KG1 (cell line): Measurements from ENCODE around the gene SMYD3.

Experiments used
- DNase-seq: peaks from one replicate; lab custom pipeline; 2025; lab: John Stamatoyannopoulos, UW

The SMYD3 gene

DNA sequence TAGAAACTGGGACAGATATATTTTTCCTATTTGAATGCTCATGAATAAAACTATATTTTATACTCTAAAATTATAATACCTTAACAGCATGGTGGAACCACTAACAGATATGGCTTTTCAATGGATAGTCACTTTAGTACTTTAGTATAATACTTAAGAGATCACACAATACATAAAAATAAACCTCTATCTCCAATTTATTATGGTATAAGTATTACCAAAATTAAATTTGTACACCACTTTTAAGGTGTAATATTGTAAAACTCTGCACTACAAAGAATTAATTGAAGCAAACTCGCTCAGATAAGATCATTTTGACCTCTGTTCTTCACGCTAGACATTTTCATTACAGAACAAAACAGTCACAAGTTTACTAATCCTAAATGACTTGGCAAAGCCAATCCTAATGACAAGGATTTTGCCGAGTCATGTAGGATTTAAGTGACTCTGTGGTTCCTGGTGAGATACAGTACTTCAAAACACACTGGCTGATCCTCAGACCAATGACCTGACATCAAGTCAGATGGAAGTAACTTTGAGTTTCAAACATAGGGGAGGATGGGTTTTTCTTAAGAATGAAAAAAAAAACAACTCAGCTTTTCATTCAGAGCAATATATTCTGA lies 200.6 kb downstream of the SMYD3 start:
- DNase-seq: no peak

DNA sequence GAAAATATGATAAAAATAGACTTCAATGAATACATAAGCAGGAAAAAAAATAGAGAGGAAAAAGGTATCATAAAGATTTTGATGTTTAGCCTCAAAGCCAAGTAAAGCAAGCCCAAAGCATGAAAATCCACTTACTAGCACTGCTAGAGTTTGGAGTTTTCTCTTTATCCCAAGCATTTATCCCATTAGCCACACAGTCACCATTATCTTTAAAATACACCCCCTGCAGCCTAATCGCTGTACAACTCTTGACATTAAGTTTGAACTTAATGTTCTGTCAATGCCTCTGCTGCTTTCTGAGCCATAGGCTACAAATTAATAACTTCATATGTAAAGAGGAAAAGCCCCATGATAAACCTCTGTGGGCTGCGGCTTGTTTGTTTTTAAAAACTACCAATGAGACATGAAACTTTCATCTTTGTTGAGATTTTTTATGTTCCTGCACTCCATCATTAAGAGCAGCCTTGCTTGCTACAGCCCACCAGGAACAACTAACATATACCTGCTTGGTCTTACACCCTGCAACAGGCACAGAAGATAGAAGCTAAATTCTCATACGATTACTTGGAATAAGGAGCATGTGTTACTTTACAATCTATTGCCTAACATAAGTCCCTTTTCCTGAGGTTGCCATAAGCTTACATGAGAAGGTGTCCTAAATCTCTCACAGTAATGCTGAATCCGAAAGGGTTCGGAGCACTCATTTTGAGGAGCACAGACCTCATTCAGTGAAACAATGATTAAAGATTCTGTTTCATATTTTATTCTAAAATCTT lies 202.4 kb downstream of the SMYD3 start:
- DNase-seq: no peak

DNA sequence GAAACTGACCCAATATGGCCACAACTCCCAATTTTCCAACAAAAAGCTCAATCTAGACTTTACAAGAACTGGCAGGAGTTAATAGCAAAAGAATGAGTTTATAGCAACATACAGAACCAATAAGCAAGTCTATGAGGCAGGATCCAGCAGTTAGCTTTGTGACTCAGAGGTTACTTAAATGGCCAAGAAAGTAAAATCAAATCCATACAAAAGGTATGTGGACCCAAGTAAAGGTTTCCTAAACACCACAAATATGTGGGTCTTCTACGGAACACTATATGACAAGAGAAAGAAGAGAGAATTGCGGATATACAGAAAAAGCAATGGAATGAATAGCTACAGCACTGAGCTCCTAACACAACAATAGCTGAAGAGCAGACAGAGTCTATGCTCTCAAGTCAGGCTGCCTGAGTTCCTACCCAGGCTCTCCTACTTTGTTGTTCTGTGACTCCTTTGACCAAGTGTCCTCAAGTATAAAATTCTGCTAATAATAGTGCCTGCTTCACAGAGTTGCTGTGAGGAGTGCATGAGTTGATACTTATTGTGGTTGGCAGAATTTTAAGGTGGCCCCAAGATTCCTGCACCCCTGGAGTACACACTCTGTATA lies 204.3 kb downstream of the SMYD3 start:
- DNase-seq: no peak

DNA sequence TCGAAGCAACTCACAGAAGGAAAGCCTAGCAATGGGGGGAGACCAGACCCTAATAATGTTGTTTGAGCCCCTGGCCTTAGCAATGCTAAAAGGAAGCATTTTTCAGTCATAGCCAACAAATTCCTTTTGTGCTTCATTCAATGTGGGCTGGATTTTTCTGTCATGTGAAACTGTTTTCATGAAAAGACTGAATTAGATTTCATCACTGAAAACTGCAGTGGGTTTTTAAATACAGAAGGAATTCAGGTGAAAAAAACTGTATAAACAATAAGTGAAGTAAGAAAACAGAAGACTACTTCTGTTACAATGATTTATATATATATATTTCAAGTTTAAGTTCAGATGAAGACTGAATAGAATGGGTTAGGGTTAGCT lies 204.8 kb downstream of the SMYD3 start:
- no peak for DNase-seq

DNA sequence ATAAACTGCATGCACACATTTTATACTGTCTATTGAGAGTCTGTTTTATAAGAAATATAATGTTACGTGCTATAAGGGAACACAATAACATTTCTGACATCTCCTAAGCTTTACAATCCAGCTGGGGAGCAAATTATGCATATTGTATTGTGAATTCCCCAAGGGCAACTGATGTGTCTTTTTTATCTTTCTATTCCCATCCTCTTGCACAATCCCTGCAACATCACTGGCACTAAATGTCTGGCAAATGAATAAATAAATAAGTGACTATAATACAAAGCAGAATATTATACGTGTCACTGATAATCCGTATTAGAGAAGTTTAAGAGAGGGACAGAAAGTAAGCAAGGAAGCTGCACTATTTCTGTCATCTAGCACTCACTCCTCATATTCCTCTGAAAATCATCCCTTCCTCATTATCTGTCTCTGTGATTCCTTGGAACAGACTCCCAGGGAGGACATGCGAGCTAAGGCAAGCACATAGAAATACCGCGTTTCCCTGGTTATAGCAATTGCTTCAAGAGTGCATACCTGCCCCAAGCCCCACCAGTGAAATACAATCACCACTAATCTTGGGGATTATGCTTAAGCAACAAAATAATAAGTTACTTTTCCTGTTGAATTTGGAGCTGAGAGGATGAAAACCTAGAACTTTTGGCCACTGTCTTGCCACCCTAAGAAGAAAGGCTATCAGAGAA lies 205.4 kb downstream of the SMYD3 start:
- DNase-seq: no peak

DNA sequence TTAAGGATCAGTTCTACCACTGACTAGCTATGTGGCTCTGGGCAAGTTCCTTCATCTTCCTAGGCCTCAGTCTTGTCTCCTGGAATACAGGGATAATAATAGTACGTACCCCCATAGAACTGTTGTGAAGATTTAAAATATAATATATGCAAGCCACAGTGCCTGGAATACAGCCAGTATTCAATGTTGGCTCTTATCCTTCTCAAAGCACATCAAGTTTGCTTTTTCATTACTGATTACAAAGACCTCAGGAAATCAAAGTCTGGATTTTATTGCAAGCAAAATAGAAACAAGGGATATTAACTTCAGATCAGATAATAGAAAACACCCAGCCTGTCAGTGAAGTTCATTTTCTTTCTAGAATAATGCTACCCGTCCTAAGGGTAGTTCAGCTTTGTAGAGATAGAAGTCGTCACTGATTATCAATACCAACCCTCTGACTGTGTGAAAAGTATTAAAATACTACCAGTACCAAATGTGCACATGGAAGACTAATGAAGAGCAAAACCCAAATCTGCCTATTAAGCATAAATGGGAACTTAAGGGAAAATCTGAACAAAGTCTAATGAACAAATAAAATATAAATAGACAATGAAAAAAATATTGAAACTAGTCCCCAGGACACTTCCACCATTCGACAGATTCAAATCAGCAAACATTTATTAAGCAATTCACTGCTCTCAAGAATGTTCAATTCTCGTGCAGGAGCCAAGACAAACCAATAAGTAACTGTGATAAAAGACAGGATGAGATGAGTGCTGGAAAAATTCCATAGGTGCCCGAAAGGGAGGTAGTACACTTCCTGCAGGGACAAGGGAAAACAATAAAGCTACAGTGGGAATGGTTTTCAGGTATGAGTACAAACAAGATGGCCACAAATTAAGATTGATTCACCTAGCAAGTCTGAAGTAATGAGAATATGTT lies 206.2 kb downstream of the SMYD3 start:
- DNase-seq: no peak

DNA sequence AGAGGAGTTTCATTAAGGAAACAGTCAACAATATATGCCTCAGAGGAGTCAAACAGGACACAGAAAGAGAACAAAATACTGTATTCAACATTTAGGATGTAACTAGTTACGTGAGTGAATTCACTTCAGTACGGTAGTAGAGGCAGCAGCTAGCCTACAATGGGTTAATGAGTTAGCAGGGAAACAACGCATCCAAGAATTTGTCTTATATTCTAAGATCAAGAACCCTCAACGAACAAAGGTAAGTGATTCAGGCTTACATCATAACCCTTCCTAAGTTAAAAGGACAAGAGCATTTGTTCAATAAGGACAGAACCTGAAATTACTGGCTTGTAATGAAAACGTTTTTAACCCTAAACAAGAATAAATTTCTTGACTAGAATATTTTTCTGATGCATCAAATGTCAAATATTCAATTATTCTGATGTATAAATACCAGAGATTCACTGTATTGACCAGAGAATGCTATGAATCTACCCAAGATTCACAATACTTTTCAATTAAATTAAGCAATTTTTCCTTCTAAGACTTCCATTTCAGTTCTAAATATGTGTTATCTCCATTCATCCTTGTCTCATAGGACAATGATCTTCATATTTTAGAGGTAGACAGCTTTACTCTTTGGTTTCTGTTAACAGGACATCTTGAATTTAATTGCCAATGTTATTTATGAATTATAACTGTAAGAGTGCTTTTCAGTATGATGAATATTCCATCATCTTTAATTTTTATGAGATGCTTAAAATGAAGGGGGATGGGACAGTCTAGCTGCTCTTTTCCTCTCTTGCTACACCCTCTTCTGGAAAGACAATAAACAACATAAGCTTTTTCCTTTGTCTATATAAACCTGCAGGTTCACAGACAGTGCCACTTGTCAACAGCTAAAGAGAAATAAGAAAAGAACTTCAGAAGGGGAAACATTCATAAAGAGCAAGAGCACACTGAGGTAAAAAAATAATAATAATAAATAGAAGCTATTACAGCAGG lies 209.5 kb downstream of the SMYD3 start:
- DNase-seq: no peak

DNA sequence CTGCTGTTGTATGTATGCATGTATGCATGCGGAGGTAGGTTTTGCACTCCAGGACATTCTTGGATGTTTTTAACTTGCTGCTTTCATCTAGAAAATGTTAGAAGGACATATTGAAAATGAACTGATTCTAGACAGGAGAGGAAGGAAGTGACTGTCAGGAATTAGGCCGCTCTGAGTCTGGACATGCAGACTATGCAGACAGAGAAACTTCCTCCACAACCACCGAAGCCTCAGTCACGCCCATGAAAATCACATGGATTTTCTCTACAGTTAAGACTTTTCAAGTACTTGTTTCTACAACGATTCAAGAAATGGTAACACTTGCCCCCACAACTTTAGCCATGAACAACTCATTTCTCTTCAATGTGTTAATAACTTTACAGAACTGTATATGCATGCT lies 211.1 kb downstream of the SMYD3 start:
- no peak for DNase-seq

DNA sequence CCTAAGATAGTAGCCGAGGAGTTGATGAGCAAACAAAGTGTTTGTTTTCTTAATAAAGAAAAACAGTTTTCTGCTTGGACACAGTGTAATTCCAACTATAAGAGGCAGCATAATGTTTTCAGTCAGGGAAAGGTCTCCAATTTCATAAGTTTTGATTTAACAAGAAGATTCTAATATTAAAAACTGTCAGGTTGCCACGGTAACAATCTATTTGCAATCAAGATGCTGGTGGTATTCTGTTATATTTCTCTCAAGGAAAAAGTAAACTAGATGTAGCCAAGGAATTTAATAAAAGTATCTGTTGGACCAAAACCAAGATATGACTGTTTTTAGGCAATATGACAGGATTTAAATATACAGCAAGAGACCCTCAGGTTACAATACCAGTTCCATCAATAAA lies 211.7 kb downstream of the SMYD3 start:
- no peak for DNase-seq

DNA sequence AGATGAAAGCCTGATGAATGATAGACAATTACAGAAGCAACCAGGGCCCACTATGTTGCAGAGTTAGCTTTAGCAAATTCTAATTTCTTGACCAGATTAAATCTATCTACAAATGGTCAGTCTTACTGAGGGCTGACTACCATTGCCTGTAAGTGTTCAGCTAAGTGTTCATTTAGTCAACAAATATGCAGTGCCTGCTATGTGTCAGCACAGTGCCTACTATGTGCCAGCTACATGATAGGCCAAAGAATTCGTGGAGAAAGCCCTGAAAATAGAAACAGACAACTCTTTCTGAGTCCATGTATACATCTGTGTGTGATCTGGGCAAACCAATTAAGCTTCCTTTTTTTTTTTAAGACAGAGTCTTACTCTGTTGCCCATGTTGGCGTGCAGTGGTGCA lies 212.8 kb downstream of the SMYD3 start:
- DNase-seq: no peak

DNA sequence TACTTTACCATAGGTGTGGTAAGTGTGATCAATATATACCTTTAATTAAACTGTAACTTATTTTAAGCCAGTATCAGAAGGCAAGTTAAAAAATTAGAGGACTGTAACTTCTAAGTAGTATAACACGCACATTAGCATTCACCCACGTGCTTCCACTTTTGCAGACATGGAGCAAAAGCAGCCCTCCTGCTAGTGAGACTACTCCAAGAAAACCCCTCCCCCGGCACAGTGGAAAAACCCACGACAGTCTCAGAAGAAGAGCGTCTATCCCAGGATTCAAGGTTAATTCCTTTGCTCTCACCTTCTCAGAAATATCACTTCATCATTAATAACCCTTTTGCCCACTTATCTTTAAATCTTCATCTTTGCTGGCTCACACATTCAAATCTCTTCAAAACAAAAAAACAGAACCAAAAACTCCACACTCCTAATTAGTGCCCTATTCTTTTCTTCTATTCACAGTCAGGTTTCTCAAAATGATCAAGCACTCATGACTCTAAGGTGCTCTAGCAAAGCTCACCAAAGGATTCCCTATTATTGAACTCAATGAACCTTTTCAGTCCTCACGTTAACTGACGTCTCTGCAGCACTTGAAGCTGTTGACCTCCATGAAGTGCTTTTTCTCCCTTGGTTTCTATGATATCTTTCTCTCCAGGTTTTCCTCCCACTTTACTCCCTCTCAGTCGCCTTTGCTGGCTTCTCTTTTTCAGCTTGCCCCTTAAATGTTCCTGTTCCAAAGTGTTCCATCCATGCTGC lies 213.5 kb downstream of the SMYD3 start:
- DNase-seq: no peak

DNA sequence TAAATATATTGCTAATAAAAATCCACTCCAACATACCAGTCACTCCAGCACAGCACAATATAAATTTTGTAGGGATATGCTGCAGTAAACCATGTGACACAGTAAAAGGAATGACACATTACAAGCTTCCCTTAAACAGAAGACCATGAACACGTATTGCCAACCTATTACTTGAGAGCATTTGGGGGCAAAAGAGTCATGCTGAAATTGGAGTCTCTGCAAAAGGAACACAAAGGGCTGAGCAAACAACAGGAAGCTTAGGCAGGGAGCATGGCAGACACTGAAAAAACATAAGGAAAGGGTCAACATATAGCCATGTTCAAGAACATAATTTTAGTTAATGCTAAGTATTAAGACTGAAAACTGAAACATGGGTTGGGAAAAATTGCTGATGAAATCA lies 214.5 kb downstream of the SMYD3 start:
- DNase-seq: no peak

DNA sequence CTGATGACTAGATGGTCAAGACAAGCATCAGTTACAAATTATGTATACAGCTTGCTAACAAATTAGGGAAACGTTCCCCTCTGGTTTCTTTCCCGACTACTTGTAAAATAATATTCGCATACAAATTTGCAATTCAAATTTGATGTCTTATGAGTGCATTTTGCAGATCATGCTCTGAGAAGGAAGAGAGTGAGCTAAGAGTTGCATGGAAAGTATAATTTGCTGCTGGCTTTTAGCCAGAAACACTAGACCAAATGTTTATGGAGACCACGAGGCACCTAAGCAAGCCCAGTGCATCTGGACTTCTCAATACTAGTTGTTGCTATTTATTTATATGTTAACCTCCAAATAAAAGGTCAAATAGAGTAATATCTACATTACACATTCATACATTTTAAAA lies 216.0 kb downstream of the SMYD3 start:
- no peak for DNase-seq

DNA sequence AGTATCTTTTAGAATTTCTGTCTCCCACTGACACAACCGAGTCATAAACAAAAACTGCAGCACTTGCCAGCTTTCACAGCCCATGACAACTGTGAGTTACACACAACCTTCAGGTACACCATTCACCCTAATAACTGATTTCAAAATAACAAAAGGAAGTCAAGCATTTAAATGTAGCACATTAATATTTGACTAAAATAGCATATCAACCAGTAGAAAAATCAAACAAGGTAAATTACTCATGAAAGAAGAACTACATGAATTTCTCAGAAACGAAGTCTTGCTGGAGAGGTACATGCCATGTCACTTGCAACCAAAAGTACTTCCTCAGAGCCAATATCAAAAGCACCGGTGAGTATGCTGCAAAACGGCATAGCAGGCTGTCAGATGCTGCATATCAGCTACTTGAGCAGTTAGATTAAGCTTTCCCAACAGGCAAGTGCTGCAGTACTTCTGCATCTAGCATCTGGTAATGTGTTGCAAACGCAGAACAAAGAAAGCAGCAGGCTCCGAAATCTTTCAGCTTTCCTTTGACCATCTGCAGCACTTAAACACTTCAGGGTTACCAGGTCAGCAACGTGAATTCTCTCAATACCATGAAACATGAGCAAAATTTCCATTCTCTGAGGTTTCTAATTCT lies 223.2 kb downstream of the SMYD3 start:
- no peak for DNase-seq

DNA sequence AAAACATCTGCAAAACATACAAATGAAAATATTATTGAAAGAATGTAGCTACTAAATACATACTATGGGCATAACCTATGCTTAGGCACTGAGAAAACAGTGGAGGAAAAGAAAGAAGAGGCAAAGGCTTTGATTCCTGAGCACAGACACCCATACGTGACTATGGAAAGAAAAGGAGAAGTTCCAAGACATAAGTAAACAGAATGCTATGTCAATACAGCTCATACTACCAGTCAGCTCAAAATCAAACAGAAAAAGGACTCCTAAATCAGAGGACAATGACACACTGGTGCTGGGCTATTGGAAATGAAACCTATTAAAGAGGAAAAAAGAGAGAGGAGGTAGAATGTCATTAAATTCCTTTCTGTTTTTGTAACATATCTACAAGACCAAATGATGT lies 225.4 kb downstream of the SMYD3 start:
- DNase-seq: no peak

DNA sequence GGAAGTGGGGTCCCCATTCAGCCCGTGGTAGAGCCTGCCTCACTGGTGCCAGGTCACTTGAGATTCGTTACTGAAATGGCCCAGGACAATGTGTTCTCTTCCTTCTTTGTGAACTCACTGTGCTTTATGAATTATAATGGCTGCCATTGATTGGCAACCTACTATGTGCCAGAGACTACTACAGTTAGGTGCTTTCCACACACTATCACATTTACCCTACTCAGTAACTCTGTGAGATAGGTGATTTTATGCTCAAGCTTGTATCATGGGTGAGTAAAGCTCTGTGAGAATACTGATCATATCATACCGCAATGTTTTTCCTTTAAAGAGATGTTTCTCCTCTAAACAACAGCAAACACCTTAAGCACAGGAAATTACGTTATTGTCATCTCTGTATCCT lies 225.9 kb downstream of the SMYD3 start:
- no peak for DNase-seq

DNA sequence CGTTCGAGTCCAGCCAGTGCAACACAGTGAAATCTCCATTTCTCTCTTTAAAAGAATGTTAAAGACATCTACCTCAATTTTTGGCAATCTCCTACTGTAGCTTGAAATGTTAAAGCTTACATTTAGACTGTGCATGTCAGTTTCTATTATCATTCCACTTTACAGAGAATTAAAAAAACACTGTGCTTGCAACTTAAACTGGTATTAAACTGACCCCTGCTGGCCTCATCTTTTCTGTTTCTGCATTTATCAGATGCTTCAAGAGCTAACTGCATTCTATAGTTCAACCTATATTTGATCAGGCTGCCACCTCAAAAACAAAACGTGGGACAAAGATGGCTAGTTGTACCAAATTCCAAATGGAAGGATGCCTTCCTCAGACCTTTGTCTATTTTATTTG lies 226.5 kb downstream of the SMYD3 start:
- no peak for DNase-seq

DNA sequence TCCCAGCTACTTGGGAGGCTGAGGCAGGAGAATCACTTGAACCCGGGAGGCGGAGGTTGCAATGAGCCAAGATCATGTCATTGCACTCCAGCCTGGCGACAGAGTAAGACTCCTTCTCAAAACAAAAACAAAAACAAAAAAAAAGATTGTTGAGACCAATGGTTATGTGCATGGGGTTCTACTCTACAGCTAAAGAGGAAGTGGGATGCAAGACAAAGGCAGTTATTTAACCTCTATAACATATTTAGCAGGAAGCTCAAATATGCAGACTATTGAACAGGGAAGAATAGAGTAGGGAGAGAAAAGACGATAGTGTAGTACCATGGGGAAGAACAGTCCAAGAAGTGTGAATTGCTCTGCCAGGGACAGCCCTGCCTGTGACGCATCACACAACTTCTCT lies 227.7 kb downstream of the SMYD3 start:
- no peak for DNase-seq

DNA sequence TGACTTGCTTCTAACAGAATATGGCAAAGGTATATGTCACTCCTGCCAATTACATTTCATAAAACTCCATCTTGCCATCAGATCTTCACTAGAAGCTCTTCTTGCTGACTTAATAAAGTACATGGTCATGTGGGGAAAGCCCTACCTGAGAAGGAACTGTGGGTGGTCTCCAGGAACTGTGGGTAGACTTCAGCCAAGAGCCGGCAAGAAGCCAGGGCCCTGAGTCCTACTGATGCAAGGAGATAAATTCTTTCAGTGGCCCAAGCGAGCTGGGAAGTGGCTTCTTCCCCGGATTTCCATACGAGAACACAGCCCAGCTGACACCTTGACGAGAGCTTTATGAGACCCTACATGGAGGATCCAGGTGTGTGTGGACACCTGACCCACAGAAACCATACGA lies 228.7 kb downstream of the SMYD3 start:
- DNase-seq: no peak
